GM10266 (cell line): ENCODE results near the gene EXOC6.

Source experiments
- DNase-seq: peaks from one replicate; pipeline ENCODE4 v3.0.0; 2012; ENCODE audit errors: extremely low spot score
- CTCF ChIP-seq: IDR thresholded peaks from 2 replicates; pipeline ENCODE4 v1.5.1; 2012; ENCODE audit warnings: mild to moderate bottlenecking, low read depth; ENCODE audit not compliant: control insufficient read depth, insufficient read depth; ENCODE audit errors: missing control alignments

EXOC6 gene

GRCh38 chr10:92990615-92991014 is 142.3 kb downstream of the EXOC6 start:
- peak; percentile 38 for DNase-seq
- TF ChIP-seq CTCF: no peak

GRCh38 chr10:92991513-92991912 is 143.2 kb downstream of the EXOC6 start:
- TF ChIP-seq CTCF: no peak

GRCh38 chr10:92993699-92994272 is 145.5 kb downstream of the EXOC6 start:
- DNase-seq: no peak
- TF ChIP-seq CTCF: no peak

More at GRCh38 chr10:92991513-92991912, 143.2 kb downstream of the EXOC6 start:
- DNase-seq: no peak

GRCh38 chr10:92995509-92995908 is 147.2 kb downstream of the EXOC6 start:
- no peak for TF ChIP-seq CTCF
- DNase-seq: no peak

- DNase-seq: no peak
- no peak for TF ChIP-seq CTCF
Measured at GRCh38 chr10:92997620-92998019, 149.3 kb downstream of the EXOC6 start.

GRCh38 chr10:92999191-92999590 is 150.9 kb downstream of the EXOC6 start:
- DNase-seq: no peak
- TF ChIP-seq CTCF: no peak

- TF ChIP-seq CTCF: peak; percentile 60
Measured at GRCh38 chr10:93006435-93007039, 158.2 kb downstream of the EXOC6 start.

More at GRCh38 chr10:93006435-93007039, 158.2 kb downstream of the EXOC6 start:
- DNase-seq: peak; percentile 10
